Effector memory CD4-positive, alpha-beta T cell (primary cell): Measurements from ENCODE around the gene ESRP2.

Experiments used
- DNase-seq, 3 donors: peaks; one replicate each; pipeline ENCODE4 v3.0.0-alpha.2; 2020
- H3K27ac ChIP-seq: 2 replicates; pipeline ENCODE4 v1.7.0; 2013; ENCODE audit warnings: mild to moderate bottlenecking, low read length, moderate library complexity; ENCODE audit not compliant: insufficient read depth, poor library complexity, severe bottlenecking
- H3K27me3 ChIP-seq: replicated peaks from 2 replicates; pipeline ENCODE4 v1.7.0; 2013; ENCODE audit warnings: mild to moderate bottlenecking, low read length; ENCODE audit not compliant: insufficient read depth, control insufficient read depth, poor library complexity, severe bottlenecking
- H3K36me3 ChIP-seq: 2 replicates; pipeline ENCODE4 v1.7.0; 2013; ENCODE audit warnings: mild to moderate bottlenecking, low read length, moderate library complexity; ENCODE audit not compliant: control insufficient read depth, insufficient read depth
- H3K4me1 ChIP-seq: 2 replicates; pipeline ENCODE4 v1.7.0; 2013; ENCODE audit warnings: low read length, mild to moderate bottlenecking; ENCODE audit not compliant: control insufficient read depth, insufficient read depth, poor library complexity, severe bottlenecking
- H3K4me3 ChIP-seq: 2 replicates; pipeline ENCODE4 v1.7.0; 2013; ENCODE audit warnings: low read length, low read depth, mild to moderate bottlenecking; ENCODE audit not compliant: insufficient read depth, poor library complexity, severe bottlenecking
- H3K9me3 ChIP-seq: 2 replicates; pipeline ENCODE4 v1.7.0; 2013; ENCODE audit warnings: mild to moderate bottlenecking, low read length, moderate library complexity; ENCODE audit not compliant: control insufficient read depth

The ESRP2 gene

GRCh38 chr16:68250951-68251350 is 15.0 kb upstream of the ESRP2 start:
- no peak overlapping the region for H3K27ac ChIP-seq
- H3K4me3 ChIP-seq, result no peak overlapping the region
- H3K27me3 ChIP-seq, result no peaks in the 10 kb centered on the region
- peaks cover 24% of the 10 kb centered on the region for H3K36me3 ChIP-seq
- H3K9me3 ChIP-seq, result no peaks in the 10 kb centered on the region
- H3K4me1 ChIP-seq, result peaks cover 6% of the 10 kb centered on the region
- DNase-seq, result no peak

- H3K4me1 ChIP-seq, result peaks cover 14% of the 10 kb centered on the region
- no peaks in the 10 kb centered on the region for H3K9me3 ChIP-seq
- peaks cover 15% of the 10 kb centered on the region for H3K36me3 ChIP-seq
- H3K27ac ChIP-seq, result no peak overlapping the region
- no peak for DNase-seq
- H3K4me3 ChIP-seq, result no peak overlapping the region
- no peaks in the 10 kb centered on the region for H3K27me3 ChIP-seq
Measured at GRCh38 chr16:68249371-68249770, 13.4 kb upstream of the ESRP2 start.

- H3K4me1 ChIP-seq, result peaks cover 15% of the 10 kb centered on the region
- no peak for DNase-seq
- no peak overlapping the region for H3K4me3 ChIP-seq
- H3K36me3 ChIP-seq, result peaks cover 12% of the 10 kb centered on the region
- no peaks in the 10 kb centered on the region for H3K9me3 ChIP-seq
- no peaks in the 10 kb centered on the region for H3K27me3 ChIP-seq
- no peak overlapping the region for H3K27ac ChIP-seq
Measured at GRCh38 chr16:68247932-68248331, 12.0 kb upstream of the ESRP2 start.

GRCh38 chr16:68247400-68247799 is 11.5 kb upstream of the ESRP2 start:
- no peak overlapping the region for H3K27ac ChIP-seq
- no peak for DNase-seq
- no peak overlapping the region for H3K4me3 ChIP-seq

GRCh38 chr16:68246666-68247065 is 10.7 kb upstream of the ESRP2 start:
- H3K36me3 ChIP-seq, result peaks cover 10% of the 10 kb centered on the region
- no peak overlapping the region for H3K4me3 ChIP-seq
- no peaks in the 10 kb centered on the region for H3K27me3 ChIP-seq
- DNase-seq, result no peak
- H3K4me1 ChIP-seq, result peaks cover 15% of the 10 kb centered on the region
- H3K9me3 ChIP-seq, result no peaks in the 10 kb centered on the region
- H3K27ac ChIP-seq, result no peak overlapping the region

More at GRCh38 chr16:68247400-68247799, 11.5 kb upstream of the ESRP2 start:
- Histone ChIP-seq H3K4me1 (peaks cover 15% of the 10 kb centered on the region), H3K27me3 (no peaks in the 10 kb centered on the region), H3K36me3 (peaks cover 10% of the 10 kb centered on the region), H3K9me3 (no peaks in the 10 kb centered on the region)

GRCh38 chr16:68246121-68246520 is 10.2 kb upstream of the ESRP2 start:
- Histone ChIP-seq H3K27me3 (no peaks in the 10 kb centered on the region), H3K9me3 (no peaks in the 10 kb centered on the region), H3K4me3 (peak overlapping the region; percentile 87), H3K27ac (no peak overlapping the region), H3K4me1 (peaks cover 15% of the 10 kb centered on the region), H3K36me3 (peaks cover 9% of the 10 kb centered on the region)
- DNase-seq, result no peak

- H3K4me1 ChIP-seq, result peaks cover 15% of the 10 kb centered on the region
- peak within 1 kb of the TSS; percentile 58 for H3K27ac ChIP-seq
- peak within 1 kb of the TSS; percentile 87 for H3K4me3 ChIP-seq
- H3K27me3 ChIP-seq, result no peaks in the 10 kb centered on the region
- peaks cover 5% of the 10 kb centered on the region for H3K36me3 ChIP-seq
- DNase-seq, result peak; percentile 93 to 95 (median 94)
- no peaks in the 10 kb centered on the region for H3K9me3 ChIP-seq
Measured at GRCh38 chr16:68244903-68245853, 9.3 kb upstream of the ESRP2 start, which contains the start of gene PLA2G15. Gene PLA2G15, plus strand, starts transcription at chr16:68245373. Its CDS starts 54 bp downstream, at chr16:68245427.

- Histone ChIP-seq H3K27me3 (no peaks in the 10 kb centered on the region), H3K36me3 (peaks cover 2% of the 10 kb centered on the region), H3K4me3 (peak overlapping the region; percentile 87), H3K27ac (peak overlapping the region; percentile 54), H3K9me3 (no peaks in the 10 kb centered on the region), H3K4me1 (peaks cover 19% of the 10 kb centered on the region)
- DNase-seq, result no peak
Measured at GRCh38 chr16:68244481-68244902, 8.6 kb upstream of the ESRP2 start.

GRCh38 chr16:68242926-68243858 is 7.3 kb upstream of the ESRP2 start:
- Histone ChIP-seq H3K27ac (no peak overlapping the region), H3K36me3 (no peaks in the 10 kb centered on the region), H3K4me1 (peaks cover 26% of the 10 kb centered on the region), H3K9me3 (no peaks in the 10 kb centered on the region), H3K27me3 (no peaks in the 10 kb centered on the region), H3K4me3 (no peak overlapping the region)
- no peak for DNase-seq
